ENCODE data around the gene MAMLD1.
A peak's percentile ranks its signal among the peaks of the same experiment; 100 is the strongest.

The MAMLD1 gene

DNA sequence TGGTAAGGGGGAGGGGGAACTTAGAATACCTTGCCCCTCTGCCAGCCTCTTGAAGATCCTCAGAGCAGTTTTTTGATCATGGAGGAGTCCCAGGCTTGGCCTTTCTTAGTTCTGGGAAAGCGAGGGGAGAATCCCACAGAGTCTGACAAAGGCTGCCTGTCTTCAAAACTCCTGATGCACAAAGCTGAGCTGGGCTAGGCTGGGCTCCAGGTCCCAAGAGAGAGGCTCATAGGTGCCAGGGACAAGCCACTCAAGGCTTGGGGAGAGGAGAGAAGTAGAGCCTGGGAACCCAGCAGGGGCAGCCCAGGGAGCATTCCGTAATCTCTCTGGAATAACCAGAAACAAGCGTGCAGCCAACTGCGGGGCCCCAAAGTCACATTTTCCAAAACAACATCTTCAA, 168.3 kb downstream of the MAMLD1 start:
- no peak for DNase-seq (ENCODE audit: low read depth)

DNA sequence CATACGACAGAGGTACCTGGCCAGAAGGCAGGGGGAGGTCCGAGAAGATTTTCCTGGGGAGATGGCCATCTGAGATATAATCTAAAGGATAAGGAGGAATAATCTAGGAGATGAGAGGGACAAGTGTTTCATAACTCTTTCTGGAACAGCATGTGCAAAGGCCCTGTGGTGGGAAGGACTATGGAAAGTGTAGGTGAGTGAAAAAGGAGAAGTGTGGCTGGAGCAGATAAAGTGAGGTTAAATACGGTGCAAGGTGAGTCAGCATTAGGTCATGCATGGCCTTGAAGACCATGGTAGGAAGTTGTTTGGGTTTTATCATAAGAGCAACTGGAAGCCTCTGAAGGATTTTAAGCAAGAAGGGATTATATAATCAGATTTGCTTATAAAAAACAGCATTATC, 170.7 kb downstream of the MAMLD1 start:
- DNase-seq (ENCODE audit: low read depth), result no peak

DNA sequence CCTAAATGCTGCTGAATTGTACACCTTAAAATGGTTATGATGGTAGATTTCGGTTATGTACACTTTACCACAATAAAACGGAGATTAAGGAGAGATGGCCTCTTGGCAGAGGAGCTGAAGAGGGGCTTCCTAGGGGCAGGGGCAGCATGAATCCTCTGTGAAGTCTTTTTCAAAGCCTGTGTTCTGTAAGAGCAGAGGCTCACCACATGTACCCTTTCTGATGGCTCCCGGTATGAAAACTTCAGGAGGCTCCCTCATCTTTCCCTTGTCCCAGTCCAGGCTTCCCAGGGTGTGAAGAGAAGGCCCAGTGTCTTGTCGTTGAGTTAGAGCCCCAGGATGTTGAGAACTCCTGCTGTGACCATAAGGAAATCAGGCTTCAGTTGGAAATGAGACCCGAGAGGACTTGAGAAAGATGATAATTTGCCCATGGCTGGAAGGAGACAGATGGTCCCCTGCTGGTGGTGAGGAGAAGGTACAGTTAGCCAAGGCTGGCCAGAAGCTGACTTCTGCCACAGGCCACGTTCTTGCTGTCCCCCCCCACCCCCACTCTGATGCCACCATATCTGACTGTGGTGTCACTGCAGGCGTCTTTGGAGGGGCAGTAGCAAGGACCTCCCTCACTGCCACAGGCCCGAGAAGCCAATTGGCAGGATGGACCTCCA, 173.5 kb downstream of the MAMLD1 start:
- no peak for DNase-seq (ENCODE audit: low read depth)

DNA sequence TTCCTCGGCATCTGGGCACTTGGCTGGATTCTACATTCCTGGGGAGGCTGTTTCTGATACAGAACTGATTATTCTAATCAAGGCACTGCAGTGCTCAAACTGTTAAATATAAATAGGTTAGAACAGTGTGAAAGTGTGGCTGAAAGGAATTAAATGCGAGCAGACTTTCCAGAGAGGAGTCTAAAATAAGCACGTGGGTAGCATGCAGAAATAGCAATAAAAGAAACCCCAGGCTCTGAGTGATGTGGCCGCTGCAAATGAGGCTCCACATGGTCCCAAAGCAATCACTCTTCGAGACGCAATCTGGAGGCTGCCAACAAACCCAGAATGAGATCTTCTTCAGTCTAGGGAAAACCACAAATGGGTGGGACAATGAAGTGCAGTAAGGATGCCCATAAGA, 174.7 kb downstream of the MAMLD1 start:
- DNase-seq (ENCODE audit: low read depth), result no peak

DNA sequence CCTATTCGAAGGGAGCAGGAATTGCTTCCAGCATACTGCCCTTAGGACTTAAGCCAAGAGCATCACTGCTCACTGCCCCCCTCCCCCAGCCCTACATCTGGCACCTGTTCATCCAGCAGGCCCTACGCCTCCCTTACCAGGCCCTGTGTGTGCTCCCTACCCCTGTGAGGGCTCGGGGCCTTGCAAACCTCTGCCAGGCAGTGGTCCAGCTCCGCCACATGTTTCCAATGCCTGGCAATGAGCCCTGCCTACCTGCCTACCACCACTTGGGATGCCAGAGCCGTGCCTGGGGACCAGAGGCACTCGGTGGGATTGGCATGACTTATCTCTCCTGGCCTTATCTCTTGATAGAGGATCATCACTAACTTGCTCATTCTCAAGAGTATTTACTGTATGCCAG, 177.8 kb downstream of the MAMLD1 start:
- DNase-seq (ENCODE audit: low read depth), result no peak

DNA sequence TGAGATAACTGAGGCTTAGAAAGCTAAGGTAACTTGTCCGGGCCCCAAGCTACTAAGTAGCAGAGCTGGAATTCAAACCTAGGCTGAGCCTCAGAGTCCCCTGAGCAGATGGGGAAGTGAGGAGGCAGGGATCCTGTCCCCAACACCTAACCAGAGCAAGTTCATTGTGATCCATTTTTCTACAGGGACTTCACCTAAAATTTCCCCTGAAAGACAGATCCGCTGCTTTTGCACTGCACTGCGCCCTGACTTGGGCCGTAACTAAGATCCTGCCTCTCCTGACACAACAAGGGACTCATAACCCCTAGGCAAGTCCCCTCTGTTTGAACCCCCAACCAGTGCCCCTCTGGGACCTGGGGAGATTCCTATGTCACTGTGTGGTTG, 179.7 kb downstream of the MAMLD1 start:
- no peak for DNase-seq (ENCODE audit: low read depth)

DNA sequence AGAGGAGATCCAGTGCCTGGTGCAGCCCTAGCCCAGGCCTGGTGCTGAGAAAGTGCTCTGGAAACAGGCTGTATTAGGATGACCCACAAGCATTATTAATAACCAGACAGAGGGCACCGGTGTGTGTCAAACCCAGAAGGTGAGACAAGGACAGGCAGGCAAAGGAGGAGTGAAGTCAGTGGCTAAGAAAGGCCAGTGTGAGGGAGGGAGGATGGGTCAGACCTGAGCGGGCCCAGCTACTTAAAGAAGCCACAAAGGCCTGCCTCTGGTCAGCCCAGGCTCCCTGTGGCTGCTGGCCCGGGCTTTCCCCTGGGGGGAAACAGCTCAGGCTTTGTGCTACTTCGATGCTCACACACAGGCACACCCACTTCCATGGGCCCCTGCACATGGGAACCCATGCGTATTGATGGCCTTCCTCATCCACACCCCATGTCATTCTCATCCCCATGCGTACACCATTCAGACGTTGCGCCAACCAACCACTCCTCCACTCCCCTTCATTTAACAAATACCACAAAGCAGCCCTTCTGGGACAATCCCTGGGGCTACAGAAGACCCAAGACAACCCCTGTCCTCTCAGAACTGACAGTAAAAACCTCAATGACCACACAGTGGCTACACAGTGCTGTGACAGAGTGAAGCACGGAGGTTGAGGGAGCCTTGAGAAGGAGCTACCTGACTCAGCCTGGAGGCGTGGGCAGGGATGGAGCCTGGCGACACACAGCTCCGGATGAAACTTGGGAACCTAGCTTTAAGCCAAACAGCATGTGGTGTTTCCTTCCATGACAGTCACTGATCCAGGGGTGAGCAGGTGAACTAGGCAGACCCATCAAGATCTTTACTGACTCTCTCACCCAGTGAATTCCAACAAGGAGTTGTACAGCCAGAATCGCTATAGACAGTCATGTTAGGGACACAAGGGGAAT, 180.4 kb downstream of the MAMLD1 start:
- DNase-seq (ENCODE audit: low read depth), result no peak

DNA sequence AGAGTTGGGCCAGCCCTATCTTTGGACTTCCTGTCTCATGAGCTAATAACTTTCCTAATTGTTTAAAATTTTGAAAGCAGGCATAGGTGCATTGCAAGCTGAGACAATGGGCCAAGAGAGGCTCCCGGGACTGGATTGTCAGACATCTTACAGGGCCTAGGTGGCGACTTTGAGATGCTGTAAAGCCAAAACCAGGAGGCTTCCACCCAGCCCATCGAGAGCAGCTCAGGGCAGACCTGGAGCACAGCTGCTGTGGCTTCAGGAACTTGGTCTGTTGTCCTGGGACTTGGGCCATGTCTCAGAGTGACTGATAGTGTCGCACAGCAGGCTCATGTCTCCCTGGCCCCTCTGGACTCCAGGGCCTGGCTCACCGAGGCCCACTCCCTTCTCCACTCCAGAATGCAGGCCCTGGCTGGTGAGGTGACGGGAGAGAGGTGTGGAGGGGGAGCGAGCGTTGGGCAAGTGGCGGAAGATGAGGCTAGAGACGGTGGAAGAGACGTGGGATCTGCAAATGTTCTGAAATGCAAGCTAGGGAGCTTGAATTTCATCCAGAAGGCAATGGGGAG, 181.2 kb downstream of the MAMLD1 start:
- no peak for DNase-seq (ENCODE audit: low read depth)

DNA sequence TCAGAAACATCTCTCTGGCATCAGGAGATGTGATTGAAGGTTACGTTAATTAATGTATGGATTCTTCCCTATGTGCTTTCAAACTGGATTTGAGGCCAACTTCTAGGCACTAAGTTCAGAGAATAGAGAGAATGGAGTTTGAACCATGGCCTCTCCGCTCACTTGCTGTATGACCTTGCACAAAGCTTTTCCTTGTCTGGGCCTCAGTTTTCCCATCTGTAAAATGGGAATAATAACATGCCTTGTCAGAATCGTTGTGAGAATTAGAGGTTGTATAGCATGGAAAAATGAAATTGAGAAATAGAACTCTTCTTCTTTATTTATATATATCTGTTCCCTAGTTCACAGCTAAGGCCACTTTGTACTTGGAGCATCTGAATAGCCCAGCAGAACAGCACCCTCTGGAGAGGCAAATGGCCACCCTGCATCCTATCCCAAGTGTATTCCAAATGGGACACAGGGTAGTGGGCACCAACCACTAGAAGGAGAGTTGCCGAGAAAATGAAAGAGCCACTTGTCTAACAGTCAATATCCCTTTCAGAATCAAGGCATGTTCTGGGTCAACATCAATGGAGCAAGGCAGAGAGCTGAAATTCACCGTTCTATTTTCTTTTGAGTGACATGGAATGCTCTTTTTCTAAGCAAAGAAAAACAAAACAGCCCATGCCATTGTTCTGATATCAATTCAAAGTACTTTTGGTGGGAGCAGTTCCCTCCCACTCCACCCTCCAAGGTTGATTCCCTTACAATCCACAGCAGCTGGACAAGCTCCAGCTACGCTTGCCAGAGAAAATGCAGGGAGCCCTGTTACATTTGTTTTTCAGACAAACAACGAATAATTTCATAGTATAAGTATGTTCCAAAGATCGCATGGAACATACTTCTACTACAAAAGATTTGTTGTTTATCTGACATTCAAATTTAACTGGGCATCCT, 182.0 kb downstream of the MAMLD1 start:
- DNase-seq (ENCODE audit: low read depth), result no peak

DNA sequence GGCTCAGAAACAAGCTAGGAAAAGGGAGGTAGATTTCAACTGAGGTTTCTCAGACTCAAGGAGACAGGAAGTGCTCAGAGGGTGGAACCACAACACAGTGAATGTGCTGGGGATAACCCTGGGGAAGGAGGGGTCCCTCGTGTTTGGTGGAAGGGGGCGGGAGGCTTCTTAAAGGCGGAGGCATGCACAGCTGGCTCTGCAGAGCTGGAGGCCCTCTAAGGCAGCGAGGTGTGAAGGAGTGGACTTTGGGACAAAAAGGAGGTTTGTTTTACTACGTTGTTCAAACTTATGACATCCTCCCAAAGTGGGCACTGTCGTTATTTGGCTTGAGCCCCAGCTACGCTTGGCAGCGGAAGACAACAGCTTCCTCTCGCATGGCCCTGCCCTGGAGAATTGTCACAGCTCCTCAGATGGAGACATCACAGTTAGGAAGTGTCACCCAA, 183.6 kb downstream of the MAMLD1 start:
- DNase-seq (ENCODE audit: low read depth), result no peak

DNA sequence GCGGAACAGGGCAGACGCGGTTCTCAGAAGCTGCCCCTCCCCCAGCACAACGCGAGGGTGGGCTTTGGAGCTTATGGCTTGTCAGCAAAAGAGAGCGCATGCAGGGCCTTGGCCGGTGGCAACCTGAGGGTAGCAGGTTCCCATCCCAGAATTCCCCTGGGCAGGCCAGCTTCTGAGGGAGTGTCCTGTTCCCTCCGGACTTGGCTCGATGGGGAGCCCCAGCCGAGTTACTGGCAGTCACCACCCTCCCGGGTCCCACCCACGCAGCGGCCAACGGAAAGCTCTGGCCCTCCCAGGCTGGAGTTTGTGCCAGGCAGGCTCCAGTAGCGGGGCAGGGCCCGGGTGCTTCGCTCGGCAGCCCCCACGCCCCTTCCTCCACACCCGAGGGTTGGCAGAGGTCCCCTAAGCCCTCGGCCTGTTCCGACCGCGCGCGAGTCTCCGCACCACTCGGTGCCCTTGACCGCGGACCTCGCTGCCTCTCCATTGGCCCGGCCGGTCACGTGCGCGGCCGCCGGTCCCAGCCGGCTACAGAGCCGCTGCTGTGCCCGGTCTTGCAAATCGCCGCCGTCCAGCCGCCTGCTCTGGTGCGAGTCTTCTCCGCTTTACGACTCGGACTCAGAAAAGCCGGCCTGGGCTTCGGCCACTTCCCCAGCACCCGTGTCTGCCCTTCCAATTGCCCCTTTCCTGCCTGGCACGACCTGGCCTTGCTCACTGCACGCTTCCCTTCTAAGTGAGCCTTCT, 184.4 kb downstream of the MAMLD1 start:
- peak; percentile 13 for DNase-seq (ENCODE audit: low read depth)

DNA sequence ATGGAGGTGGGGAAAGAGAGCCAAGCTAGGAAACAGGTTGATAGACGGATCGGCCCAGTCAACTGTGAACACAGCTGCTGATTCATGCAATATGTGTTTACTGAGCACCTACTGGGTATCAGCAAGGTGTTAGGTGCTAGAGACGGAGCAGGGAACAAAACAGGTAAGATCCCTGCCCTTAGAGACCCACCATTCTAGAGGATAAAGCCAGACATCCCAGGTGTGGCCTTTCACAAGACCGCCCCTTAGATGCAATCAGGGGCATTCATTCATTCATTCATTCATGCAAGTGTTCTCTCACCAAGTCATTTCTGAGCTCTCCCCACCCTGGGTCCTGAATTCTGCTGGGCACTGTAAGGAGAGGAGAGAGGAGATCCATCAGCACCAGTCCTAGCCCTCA, 185.1 kb downstream of the MAMLD1 start:
- no peak for DNase-seq (ENCODE audit: low read depth)

DNA sequence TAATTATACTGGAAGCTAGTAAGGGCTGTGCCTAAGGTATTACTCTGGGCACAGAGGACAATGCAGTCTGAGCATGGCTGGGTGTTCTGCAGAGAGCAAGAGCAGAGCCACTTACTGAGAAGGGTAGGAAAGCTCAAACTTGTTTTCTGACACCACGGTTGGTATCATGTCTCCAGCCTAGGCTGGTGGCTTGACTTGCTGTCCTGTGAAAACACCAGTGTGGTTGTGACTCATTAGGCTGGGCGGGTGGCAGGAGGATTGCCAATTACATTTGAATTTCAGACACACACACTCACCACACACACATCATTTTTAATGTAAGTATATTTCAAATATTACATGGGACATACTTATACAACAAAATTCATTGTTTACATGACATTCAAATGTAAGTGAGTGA, 185.6 kb downstream of the MAMLD1 start:
- no peak for DNase-seq (ENCODE audit: low read depth)

DNA sequence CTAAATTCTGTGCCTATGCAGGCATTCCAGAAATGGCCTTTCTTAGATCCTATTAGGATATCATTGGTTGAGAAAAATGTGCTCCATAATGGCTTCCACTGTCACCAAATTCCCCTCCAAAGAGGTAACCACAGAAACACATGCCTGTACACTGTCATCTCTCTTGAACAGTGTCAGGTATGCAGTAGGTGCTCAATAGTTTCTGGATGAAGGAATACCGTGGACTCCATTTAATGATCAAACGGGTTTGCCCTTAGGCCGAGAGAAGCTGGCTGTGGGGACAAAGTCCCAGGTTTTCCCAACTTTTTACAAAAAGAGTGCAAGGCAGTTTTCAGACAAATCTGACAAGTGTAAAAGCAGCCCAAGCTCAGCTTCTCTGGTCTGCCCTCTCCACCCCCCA, 188.8 kb downstream of the MAMLD1 start:
- DNase-seq (ENCODE audit: low read depth), result no peak

DNA sequence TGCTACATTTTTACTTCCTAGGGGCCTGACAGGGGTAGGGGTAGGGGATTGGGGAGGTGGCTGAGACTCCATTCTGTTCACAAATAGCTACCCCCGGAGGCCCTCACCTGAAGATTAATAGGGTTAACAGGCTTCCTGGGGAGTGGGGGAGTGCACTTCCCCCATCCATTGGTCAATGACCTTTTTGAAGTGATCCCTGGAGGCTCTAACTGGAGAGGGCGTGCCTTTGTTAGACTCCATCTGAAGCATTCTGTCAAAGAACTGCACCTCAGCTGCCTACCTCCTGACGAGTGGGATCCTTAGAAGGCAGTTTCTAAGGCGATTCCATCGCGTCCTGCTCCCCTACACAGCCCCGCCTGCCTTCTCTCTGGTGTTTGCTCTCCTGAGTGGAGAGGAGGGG, 195.3 kb downstream of the MAMLD1 start:
- no peak for DNase-seq (ENCODE audit: low read depth)

Data from fibroblast of the conjunctiva (primary cell).